ENCODE results near the gene IGF1R.

GRCh38 chr15:98954411-98954810, 306.1 kb downstream of the IGF1R start:
- TF ChIP-seq CTCF (IDR thresholded peaks at IDR 0.05; ENCODE audit: extremely low read depth in 1 of 2, insufficient read depth in 1 of 2, low read depth in 1 of 2, low read length in 2 of 2) (no peak), POLR2AphosphoS5 (IDR thresholded peaks at IDR 0.05; ENCODE audit: insufficient read depth, low read depth, low read length) (no peak)
